GM12878 (cell line): ENCODE results near the gene DUSP22. TPM values are rescaled to one million over a fixed set of nuclear protein-coding genes. Genes with fewer than 3 reads are reported as not detected.

Source experiments
- ATAC-seq: fragments of 200-7000 bp; cut with Tn5 transposase; 3 replicates; pipeline ENCODE4 v1.9.1; 2020; ENCODE audit warnings: mild to moderate bottlenecking, moderate library complexity
- BruUV-seq: library from RNA; stranded (reverse); fragments of 400-500 nt; replicated peaks from 2 replicates; lab custom pipeline; 2021; lab: Mats Ljungman, UMichigan
- CTCF ChIA-PET: fragments of 300-600 bp; sonication (Branson Sonifier 250); formaldehyde crosslinking; extraction: SDS; loops from one replicate; lab custom pipeline; 2021; ENCODE audit warnings: inconsistent platforms; lab: Yijun Ruan, JAX
- POLR2A ChIA-PET: fragments of 350-600 bp; formaldehyde crosslinking; extraction: SDS; loops from one replicate; lab custom pipeline; 2021; ENCODE audit warnings: inconsistent platforms; lab: Charles Lee
- RAD21 ChIA-PET: fragments of 300-600 bp; sonication (Branson Sonifier 250); formaldehyde crosslinking; loops from one replicate; lab custom pipeline; 2023; ENCODE audit warnings: antibody characterized with exemption; ENCODE audit not compliant: unreplicated experiment; lab: Charles Lee
- SMC1A ChIA-PET: fragments of 300-600 bp; sonication (Branson Sonifier 250); formaldehyde crosslinking; loops from one replicate; lab custom pipeline; 2023; ENCODE audit not compliant: unreplicated experiment, uncharacterized antibody; lab: Charles Lee
- DNase-seq: peaks from one replicate; pipeline ENCODE4 v3.0.0-alpha.2; 2011; ENCODE audit warnings: low read depth, low spot score
- FAIRE-seq: peaks from 3 replicates; lab custom pipeline; 2011; peaks lifted over from hg19 to GRCh38; lab: Jason Lieb, UNC
- H2AFZ ChIP-seq: 2 replicates; pipeline ENCODE4 v1.6.0; 2011; ENCODE audit warnings: low read depth, low read length, control low read depth; ENCODE audit not compliant: control insufficient read depth
- H3K27ac ChIP-seq: 2 replicates; pipeline ENCODE4 v1.5.1; 2011; ENCODE audit warnings: control low read depth; ENCODE audit not compliant: control insufficient read depth, insufficient read depth
- H3K27me3 ChIP-seq, 2 experiments: replicated peaks in 1 of 2; 2 replicates each; pipeline versions ENCODE4 v1.6.0 to v1.6.1; 2011; ENCODE audit warnings: low read length in 1 of 2; ENCODE audit not compliant: control insufficient read depth in 2 of 2, insufficient read depth in 2 of 2
- H3K36me3 ChIP-seq, 2 experiments: 2 replicates each; pipeline ENCODE4 v1.5.1; 2011; ENCODE audit warnings: low read length in 1 of 2; ENCODE audit not compliant: control insufficient read depth in 2 of 2, insufficient read depth in 2 of 2
- H3K4me1 ChIP-seq: 2 replicates; pipeline ENCODE4 v1.6.1; 2011; ENCODE audit warnings: mild to moderate bottlenecking, low read length, moderate library complexity, mixed read lengths; ENCODE audit not compliant: control insufficient read depth, insufficient read depth
- H3K4me2 ChIP-seq: 2 replicates; pipeline ENCODE4 v1.6.0; 2011; ENCODE audit warnings: control low read depth; ENCODE audit not compliant: control insufficient read depth, insufficient read depth
- H3K4me3 ChIP-seq: fragments of 200-600 bp; sonication (generic); 2 replicates; pipeline ENCODE4 v1.5.1; 2016
- H3K79me2 ChIP-seq: 2 replicates; pipeline ENCODE4 v1.6.0; 2011; ENCODE audit warnings: low read length; ENCODE audit not compliant: control insufficient read depth, insufficient read depth
- H3K9ac ChIP-seq: 2 replicates; pipeline ENCODE4 v1.8.0; 2011; ENCODE audit warnings: low read length, control low read depth, mixed read lengths; ENCODE audit not compliant: control insufficient read depth, insufficient read depth
- H3K9me3 ChIP-seq: replicated peaks from 3 replicates; pipeline ENCODE4 v1.5.1; 2011; ENCODE audit warnings: mild to moderate bottlenecking, low read length; ENCODE audit not compliant: control insufficient read depth, insufficient read depth
- H4K20me1 ChIP-seq: 2 replicates; pipeline ENCODE4 v1.6.0; 2011; ENCODE audit not compliant: control insufficient read depth, insufficient read depth
- MXI1 ChIP-seq: fragments of 150-350 bp; IDR thresholded peaks from 2 replicates; pipeline ENCODE4 v1.6.1; 2011; ENCODE audit warnings: low read depth, mild to moderate bottlenecking, inconsistent platforms, low read length, improper control_type of control experiment
- PAX5 ChIP-seq: IDR thresholded peaks from 2 replicates; pipeline ENCODE4 v1.6.1; 2011; ENCODE audit warnings: low read depth, low read length, borderline replicate concordance
- POLR2AphosphoS2 ChIP-seq: IDR thresholded peaks from 2 replicates; pipeline ENCODE4 v1.6.1; 2011; ENCODE audit warnings: low read depth, mild to moderate bottlenecking, low read length, improper control_type of control experiment, moderate library complexity
- POLR2AphosphoS5 ChIP-seq: IDR thresholded peaks from 2 replicates; pipeline ENCODE4 v1.6.1; 2011; ENCODE audit warnings: mild to moderate bottlenecking, low read length, inconsistent platforms
- RAD21 ChIP-seq: IDR thresholded peaks from 2 replicates; pipeline ENCODE4 v1.6.1; 2011; ENCODE audit warnings: mild to moderate bottlenecking, low read depth, low read length, moderate library complexity; ENCODE audit not compliant: insufficient read depth
- WGBS: methylation state at CpG from one replicate; pipeline ENCODE4 v1.1.6; 2016; ENCODE audit warnings: low lambda C conversion rate; ENCODE audit not compliant: insufficient replicate concordance, insufficient coverage; ENCODE audit errors: missing lambda C conversion rate; 5-methylcytosine and 5-hydroxymethylcytosine counted together
- in situ Hi-C: fragments of 300-500 bp; cut with MboI; formaldehyde crosslinking; loops from 9 replicates; pipeline ENCODE4 v1.14.3; 2018; ENCODE audit warnings: mixed read lengths
- intact Hi-C: fragments of 100-400 bp; cut with micrococcal nuclease; formaldehyde crosslinking; loops from one replicate; pipeline ENCODE4 v1.14.2; 2022; ENCODE audit not compliant: unreplicated experiment
- polyA plus RNA-seq, 11 experiments: library from polyadenylated mRNA; depleted of rRNA in 4 of 11; unstranded in 6 of 11; stranded (reverse) in 5 of 11; fragments of >200 nt; fragmentation: Nextera tagmentation in 4 of 11; fragmentation: Illumina TruSeq in 1 of 11; extraction: Ambion mirVana in 4 of 11; extraction: Trizol in 1 of 11; gene quantifications; 1 replicate in 1 of 11; 2 replicates in 10 of 11; pipeline versions ENCODE4 v1.2.1 to v1.2.3, GENCODE V29; 2011 to 2016; ENCODE audit warnings: inconsistent platforms in 2 of 11, missing spikeins in 2 of 11, low read depth in 1 of 11
- total RNA-seq, 4 experiments: library from RNA; depleted of rRNA in 3 of 4; stranded (reverse); fragments of >200 nt in 3 of 4; fragmentation: Illumina TruSeq in 1 of 4; extraction: Trizol in 1 of 4; gene quantifications; 2 replicates each; pipeline versions ENCODE4 v1.2.1 to v1.2.3, GENCODE V29; 2013 to 2021

The DUSP22 gene
- total and polyA plus RNA-seq, 10 of the 15 experiments (the other 5 are each of a cell fraction or from before 2014, with no cell fraction given) = 78.9 to 156 (median 107) TPM

DNA sequence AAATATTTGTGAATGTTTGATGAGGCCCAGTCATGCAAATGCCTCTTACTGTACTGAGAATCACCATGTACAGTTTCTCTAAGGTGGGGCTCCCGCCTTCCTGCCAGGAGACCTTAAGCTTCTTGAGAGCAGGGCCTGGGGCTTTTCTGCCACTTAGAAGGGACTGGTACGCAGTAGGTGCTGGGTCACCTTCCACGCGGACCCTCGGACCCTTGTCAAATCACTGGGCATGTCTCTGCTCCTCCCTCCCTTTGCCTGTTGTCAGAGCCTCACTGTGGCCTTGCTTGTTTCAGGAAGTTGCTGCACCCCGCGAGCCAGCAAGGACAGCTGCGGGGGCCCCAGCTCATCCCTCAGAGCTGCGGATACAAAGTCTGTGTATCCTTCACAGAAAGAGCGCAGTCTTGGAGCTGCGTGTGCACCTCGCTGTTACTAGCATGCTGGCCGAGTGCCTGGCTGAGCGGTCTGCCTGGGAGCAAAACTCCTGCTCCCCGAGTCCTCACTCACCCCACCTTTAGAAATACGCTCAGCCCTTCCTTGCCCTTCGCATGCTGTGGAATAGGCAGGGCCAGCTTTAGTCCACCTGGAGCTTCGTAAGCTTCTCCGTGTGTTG, 68.6 kb downstream of the DUSP22 start:
- SMC1A ChIA-PET = interaction anchor here (0.7 to 9.6 kb wide), 15 partner anchors 9 to 133 kb away, joined by 3 to 230 read pairs (median 4); no protein-coding TSS in a partner anchor
- no peaks in the 10 kb centered on the region for H3K79me2 ChIP-seq
- no peaks in the 10 kb centered on the region for H4K20me1 ChIP-seq
- DNase-seq (no peak), ATAC-seq (no peak), FAIRE-seq (no peak)
- in situ Hi-C loops = no loop called here
- H3K4me1 ChIP-seq = peaks cover 54% of the 10 kb centered on the region
- H3K27ac ChIP-seq = no peak overlapping the region
- H3K4me2 ChIP-seq = 0 out of 2 replicates have a peak overlapping the region, but pooled peaks have one; percentile 12
- H3K4me3 ChIP-seq = no peak overlapping the region
- H2AFZ ChIP-seq = no peak overlapping the region
- CTCF ChIA-PET = interaction anchor here (0.7 to 4.8 kb wide), 18 partner anchors 8 to 213 kb away, joined by 3 to 34 read pairs (median 3); no protein-coding TSS in a partner anchor
- H3K9me3 ChIP-seq = no peaks in the 10 kb centered on the region; the same call in 2 of the 3 replicates
- H3K9ac ChIP-seq = no peak overlapping the region
- H3K36me3 ChIP-seq = no peaks in the 10 kb centered on the region; a peak in 1 of 4 replicates
- intact Hi-C loops = no loop called here
- no peaks in the 10 kb centered on the region for H3K27me3 ChIP-seq
- TF ChIP-seq POLR2AphosphoS5 (0 out of 2 replicates have a peak, but pooled peaks have one; percentile 23), POLR2AphosphoS2 (peak; percentile 46; the same call in 1 of the 2 replicates), MXI1 (no peak), PAX5 (0 out of 2 replicates have a peak, but pooled peaks have one; percentile 6), RAD21 (no peak)
- 80% methylated on average over 19 of the region's 19 CpGs for WGBS
- RAD21 ChIA-PET = interaction anchor here (0.7 to 8.0 kb wide), 13 partner anchors 11 to 170 kb away, joined by 3 to 73 read pairs (median 4); no protein-coding TSS in a partner anchor
- no TSS peak for BruUV-seq
- POLR2A ChIA-PET = interaction anchor here (0.7 to 2.0 kb wide), 9 partner anchors 9 to 43 kb away, joined by 3 to 10 read pairs (median 4); no protein-coding TSS in a partner anchor
